Stimulated activated effector memory CD8-positive, alpha-beta T cell treated with anti-CD3 and anti-CD28 coated beads, Interleukin-12 subunit alpha, Interleukin-12 subunit beta, amount 100 ng/mL, for 72 hours (primary cell): Measurements from ENCODE around the gene BCKDK.
"Not testable (repeated sequence)": the region's sequence is repeated elsewhere in the genome, so short reads cannot be mapped to it uniquely, and the experiment has no call there.

Source experiments
- ATAC-seq: fragments of 150-1000 bp; cut with Tn5 transposase; 2 replicates; pipeline ENCODE4 v1.10.0; 2021
- DNase-seq, 2 donors: peaks; one replicate each; pipeline ENCODE4 v3.0.0; 2021 to 2022; ENCODE audit warnings: low spot score in 2 of 2
- H3K27ac Mint-ChIP-seq: one replicate; pipeline ENCODE4 v1.8.0; 2022; ENCODE audit warnings: mild to moderate bottlenecking, mixed read lengths
- H3K36me3 Mint-ChIP-seq: one replicate; pipeline ENCODE4 v1.8.0; 2022; ENCODE audit warnings: mild to moderate bottlenecking, mixed read lengths
- H3K4me1 Mint-ChIP-seq: one replicate; pipeline ENCODE4 v1.8.0; 2022; ENCODE audit warnings: mixed read lengths
- H3K4me3 Mint-ChIP-seq: one replicate; pipeline ENCODE4 v1.8.0; 2022; ENCODE audit warnings: mild to moderate bottlenecking, mixed read lengths
- H3K9me3 Mint-ChIP-seq: one replicate; pipeline ENCODE4 v1.8.0; 2022; ENCODE audit warnings: mixed read lengths

The BCKDK gene

GRCh38 chr16:31149894-31150890 is 42.0 kb downstream of the BCKDK start, which contains the start of gene PRSS36:
Gene PRSS36 (minus strand): TSS chr16:31150066. CDS start chr16:31150035, 31 bp downstream.
- ATAC-seq (no peak), DNase-seq (no peak)
- H3K9me3 Mint-ChIP-seq, result no peaks in the 10 kb centered on the region
- no peaks in the 10 kb centered on the region for H3K36me3 Mint-ChIP-seq
- H3K4me3 Mint-ChIP-seq, result no peak within 1 kb of the TSS
- H3K4me1 Mint-ChIP-seq, result no peaks in the 10 kb centered on the region
- H3K27ac Mint-ChIP-seq, result no peak within 1 kb of the TSS

- H3K36me3 Mint-ChIP-seq, H3K4me1 Mint-ChIP-seq, H3K4me3 Mint-ChIP-seq, ATAC-seq, H3K9me3 Mint-ChIP-seq, H3K27ac Mint-ChIP-seq, DNase-seq: not testable (repeated sequence)
Measured at GRCh38 chr16:31150976-31151375, 42.8 kb downstream of the BCKDK start.

GRCh38 chr16:31157136-31157535 is 49.0 kb downstream of the BCKDK start:
- H3K27ac Mint-ChIP-seq, result no peak overlapping the region
- no peaks in the 10 kb centered on the region for H3K4me1 Mint-ChIP-seq
- ATAC-seq (no peak), DNase-seq (no peak)
- H3K4me3 Mint-ChIP-seq, result no peak overlapping the region
- H3K9me3 Mint-ChIP-seq, result no peaks in the 10 kb centered on the region
- no peaks in the 10 kb centered on the region for H3K36me3 Mint-ChIP-seq
